PFSK-1 (cell line): ENCODE measurements around the gene LMTK3.

ENCODE experiments used
- POLR2AphosphoS5 ChIP-seq: IDR thresholded peaks from 2 replicates; pipeline ENCODE4 v1.6.1; 2012; ENCODE audit warnings: low read depth, mild to moderate bottlenecking, control low read depth, low read length, moderate library complexity
- SIN3A ChIP-seq: IDR thresholded peaks from 2 replicates; pipeline ENCODE4 v1.6.1; 2012; ENCODE audit warnings: mild to moderate bottlenecking, low read length, moderate library complexity, borderline replicate concordance; ENCODE audit not compliant: insufficient read depth
- TF ChIP-seq, protein P1 (sequence below), 2 experiments: IDR thresholded peaks; 2 replicates each; pipeline versions ENCODE4 v1.6.1 to v1.8.0; 2011 to 2012; ENCODE audit warnings: low read depth in 2 of 2, low read length in 2 of 2, control low read depth in 1 of 2, inconsistent platforms in 1 of 2, mild to moderate bottlenecking in 1 of 2, moderate library complexity in 1 of 2; ENCODE audit not compliant: insufficient read depth in 1 of 2

DNA sequence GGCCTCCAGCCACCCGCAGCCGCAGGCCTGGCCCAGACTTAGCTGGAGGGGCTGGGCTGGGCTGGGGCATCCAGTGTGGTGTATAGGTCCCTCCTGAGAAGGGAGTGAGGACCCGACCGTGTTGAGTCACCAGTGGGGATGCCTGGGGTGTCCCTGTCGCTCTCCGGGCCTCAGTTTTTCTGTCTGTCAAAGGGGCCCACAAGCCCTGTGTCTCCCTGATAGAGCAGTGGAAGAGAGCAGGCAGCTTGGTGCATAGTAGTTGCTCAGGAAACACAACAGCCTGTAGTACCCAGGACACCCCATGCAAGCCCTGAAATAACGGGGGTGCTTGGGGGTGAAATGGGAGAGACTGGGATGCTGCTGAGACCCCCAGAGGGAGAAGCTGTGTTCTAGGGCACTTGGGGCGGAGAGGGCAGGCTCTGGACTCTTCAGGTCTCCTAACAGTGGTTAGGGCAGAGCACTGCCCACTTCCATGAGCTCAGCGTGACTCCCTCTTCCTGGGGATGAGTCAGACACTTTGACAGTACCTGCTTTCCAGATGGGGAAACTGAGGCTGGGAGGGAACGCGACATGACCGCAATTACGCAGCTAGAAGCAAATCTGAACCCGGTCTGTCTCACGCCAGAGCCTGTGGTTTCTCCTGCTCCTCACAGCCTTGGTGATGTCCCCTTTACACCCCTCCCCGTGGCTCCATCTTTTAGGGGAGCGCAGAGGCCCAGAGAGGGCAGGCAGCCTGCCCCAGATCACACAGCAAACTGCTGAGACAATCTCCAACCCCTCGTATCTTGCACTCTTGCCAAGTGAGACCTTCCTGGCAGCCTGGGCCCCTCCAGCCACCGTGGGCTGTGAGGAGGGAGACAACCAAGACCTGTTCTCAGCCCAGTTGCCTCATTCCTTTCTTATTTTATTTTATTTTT, 41.0 kb upstream of the LMTK3 start:
- TF ChIP-seq SIN3A (no peak), POLR2AphosphoS5 (no peak)
- TF ChIP-seq, protein P1, sequence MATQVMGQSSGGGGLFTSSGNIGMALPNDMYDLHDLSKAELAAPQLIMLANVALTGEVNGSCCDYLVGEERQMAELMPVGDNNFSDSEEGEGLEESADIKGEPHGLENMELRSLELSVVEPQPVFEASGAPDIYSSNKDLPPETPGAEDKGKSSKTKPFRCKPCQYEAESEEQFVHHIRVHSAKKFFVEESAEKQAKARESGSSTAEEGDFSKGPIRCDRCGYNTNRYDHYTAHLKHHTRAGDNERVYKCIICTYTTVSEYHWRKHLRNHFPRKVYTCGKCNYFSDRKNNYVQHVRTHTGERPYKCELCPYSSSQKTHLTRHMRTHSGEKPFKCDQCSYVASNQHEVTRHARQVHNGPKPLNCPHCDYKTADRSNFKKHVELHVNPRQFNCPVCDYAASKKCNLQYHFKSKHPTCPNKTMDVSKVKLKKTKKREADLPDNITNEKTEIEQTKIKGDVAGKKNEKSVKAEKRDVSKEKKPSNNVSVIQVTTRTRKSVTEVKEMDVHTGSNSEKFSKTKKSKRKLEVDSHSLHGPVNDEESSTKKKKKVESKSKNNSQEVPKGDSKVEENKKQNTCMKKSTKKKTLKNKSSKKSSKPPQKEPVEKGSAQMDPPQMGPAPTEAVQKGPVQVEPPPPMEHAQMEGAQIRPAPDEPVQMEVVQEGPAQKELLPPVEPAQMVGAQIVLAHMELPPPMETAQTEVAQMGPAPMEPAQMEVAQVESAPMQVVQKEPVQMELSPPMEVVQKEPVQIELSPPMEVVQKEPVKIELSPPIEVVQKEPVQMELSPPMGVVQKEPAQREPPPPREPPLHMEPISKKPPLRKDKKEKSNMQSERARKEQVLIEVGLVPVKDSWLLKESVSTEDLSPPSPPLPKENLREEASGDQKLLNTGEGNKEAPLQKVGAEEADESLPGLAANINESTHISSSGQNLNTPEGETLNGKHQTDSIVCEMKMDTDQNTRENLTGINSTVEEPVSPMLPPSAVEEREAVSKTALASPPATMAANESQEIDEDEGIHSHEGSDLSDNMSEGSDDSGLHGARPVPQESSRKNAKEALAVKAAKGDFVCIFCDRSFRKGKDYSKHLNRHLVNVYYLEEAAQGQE (IDR thresholded peaks at IDR 0.05; ENCODE audit: insufficient read depth in 1 of 2, low read depth in 2 of 2, low read length in 2 of 2) = no peak
